ENCODE data around the gene RNF149. TPM values are rescaled to one million over a fixed set of nuclear protein-coding genes. Genes with fewer than 3 reads are reported as not detected.
A peak's percentile ranks its signal among the peaks of the same experiment; 100 is the strongest.

RNF149 gene
- total and polyA plus RNA-seq, 2 experiments from 2014 or later = 38.8 to 47.6 TPM

DNA sequence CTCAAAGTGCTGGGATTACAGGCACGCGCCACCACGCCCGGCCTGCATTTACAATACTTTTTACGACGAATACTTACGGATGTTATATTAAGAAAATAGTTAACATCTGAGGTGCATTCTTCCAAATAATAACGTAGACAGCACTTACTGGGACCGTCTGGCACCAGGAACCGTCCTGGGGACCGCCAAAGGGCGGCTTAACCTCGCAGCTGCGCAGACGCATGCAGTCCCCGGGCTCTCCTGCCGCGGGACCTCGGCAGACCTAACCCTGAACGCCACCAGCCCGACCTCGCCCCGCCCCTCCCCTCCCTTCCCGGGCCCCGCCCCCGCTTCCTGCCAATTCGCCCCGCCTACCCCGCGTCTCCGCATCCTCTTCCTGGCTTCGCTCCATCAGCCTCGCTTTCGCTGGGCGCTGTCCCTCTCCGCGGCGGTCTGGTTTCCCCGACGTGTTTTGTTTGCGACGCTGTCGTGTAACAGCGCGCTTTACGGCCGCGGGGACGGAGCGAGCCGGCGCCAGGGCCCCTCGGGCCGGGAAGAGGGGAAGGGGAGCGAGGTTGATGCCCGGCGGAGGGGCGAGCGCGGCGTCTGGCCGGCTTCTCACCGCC, 56.0 kb downstream of the RNF149 start, which contains the start of gene CNOT11:
TSS of gene CNOT11 (plus strand) at position 479 of the 605 bp plus-strand sequence. CDS start at position 558, 79 bp downstream.
- peaks cover 52% of the 10 kb centered on the region for H3K4me1 Mint-ChIP-seq
- H3K36me3 Mint-ChIP-seq (ENCODE audit: low read depth) = peaks cover 13% of the 10 kb centered on the region
- H3K79me2 ChIP-seq (replicated peaks; ENCODE audit: insufficient read depth) = peaks cover 42% of the 10 kb centered on the region
- peak within 1 kb of the TSS; percentile 90 for H3K27ac Mint-ChIP-seq
- H4K20me1 ChIP-seq (replicated peaks; ENCODE audit: insufficient read depth) = peaks cover 7% of the 10 kb centered on the region; the same call in 1 of the 2 replicates
- H3K27ac ChIP-seq (ENCODE audit: low read depth) = peak within 1 kb of the TSS; percentile 94
- H3K36me3 ChIP-seq (ENCODE audit: insufficient read depth) = 0 out of 2 replicates have a peak, but pooled peaks cover 2% of the 10 kb centered on the region
- H3K9me2 ChIP-seq (ENCODE audit: insufficient read depth) = no peaks in the 10 kb centered on the region
- DNase-seq (ENCODE audit: low spot score) = peak; percentile 100
- H3K27me3 Mint-ChIP-seq (ENCODE audit: insufficient read depth, low read depth, poor library complexity) = peaks cover 10% of the 10 kb centered on the region
- peak within 1 kb of the TSS; percentile 92 for H3K4me3 Mint-ChIP-seq
- no peaks in the 10 kb centered on the region for H3K27me3 ChIP-seq (ENCODE audit: insufficient read depth)
- peak within 1 kb of the TSS; percentile 100 for H3K4me2 ChIP-seq
- TF ChIP-seq, protein P1, sequence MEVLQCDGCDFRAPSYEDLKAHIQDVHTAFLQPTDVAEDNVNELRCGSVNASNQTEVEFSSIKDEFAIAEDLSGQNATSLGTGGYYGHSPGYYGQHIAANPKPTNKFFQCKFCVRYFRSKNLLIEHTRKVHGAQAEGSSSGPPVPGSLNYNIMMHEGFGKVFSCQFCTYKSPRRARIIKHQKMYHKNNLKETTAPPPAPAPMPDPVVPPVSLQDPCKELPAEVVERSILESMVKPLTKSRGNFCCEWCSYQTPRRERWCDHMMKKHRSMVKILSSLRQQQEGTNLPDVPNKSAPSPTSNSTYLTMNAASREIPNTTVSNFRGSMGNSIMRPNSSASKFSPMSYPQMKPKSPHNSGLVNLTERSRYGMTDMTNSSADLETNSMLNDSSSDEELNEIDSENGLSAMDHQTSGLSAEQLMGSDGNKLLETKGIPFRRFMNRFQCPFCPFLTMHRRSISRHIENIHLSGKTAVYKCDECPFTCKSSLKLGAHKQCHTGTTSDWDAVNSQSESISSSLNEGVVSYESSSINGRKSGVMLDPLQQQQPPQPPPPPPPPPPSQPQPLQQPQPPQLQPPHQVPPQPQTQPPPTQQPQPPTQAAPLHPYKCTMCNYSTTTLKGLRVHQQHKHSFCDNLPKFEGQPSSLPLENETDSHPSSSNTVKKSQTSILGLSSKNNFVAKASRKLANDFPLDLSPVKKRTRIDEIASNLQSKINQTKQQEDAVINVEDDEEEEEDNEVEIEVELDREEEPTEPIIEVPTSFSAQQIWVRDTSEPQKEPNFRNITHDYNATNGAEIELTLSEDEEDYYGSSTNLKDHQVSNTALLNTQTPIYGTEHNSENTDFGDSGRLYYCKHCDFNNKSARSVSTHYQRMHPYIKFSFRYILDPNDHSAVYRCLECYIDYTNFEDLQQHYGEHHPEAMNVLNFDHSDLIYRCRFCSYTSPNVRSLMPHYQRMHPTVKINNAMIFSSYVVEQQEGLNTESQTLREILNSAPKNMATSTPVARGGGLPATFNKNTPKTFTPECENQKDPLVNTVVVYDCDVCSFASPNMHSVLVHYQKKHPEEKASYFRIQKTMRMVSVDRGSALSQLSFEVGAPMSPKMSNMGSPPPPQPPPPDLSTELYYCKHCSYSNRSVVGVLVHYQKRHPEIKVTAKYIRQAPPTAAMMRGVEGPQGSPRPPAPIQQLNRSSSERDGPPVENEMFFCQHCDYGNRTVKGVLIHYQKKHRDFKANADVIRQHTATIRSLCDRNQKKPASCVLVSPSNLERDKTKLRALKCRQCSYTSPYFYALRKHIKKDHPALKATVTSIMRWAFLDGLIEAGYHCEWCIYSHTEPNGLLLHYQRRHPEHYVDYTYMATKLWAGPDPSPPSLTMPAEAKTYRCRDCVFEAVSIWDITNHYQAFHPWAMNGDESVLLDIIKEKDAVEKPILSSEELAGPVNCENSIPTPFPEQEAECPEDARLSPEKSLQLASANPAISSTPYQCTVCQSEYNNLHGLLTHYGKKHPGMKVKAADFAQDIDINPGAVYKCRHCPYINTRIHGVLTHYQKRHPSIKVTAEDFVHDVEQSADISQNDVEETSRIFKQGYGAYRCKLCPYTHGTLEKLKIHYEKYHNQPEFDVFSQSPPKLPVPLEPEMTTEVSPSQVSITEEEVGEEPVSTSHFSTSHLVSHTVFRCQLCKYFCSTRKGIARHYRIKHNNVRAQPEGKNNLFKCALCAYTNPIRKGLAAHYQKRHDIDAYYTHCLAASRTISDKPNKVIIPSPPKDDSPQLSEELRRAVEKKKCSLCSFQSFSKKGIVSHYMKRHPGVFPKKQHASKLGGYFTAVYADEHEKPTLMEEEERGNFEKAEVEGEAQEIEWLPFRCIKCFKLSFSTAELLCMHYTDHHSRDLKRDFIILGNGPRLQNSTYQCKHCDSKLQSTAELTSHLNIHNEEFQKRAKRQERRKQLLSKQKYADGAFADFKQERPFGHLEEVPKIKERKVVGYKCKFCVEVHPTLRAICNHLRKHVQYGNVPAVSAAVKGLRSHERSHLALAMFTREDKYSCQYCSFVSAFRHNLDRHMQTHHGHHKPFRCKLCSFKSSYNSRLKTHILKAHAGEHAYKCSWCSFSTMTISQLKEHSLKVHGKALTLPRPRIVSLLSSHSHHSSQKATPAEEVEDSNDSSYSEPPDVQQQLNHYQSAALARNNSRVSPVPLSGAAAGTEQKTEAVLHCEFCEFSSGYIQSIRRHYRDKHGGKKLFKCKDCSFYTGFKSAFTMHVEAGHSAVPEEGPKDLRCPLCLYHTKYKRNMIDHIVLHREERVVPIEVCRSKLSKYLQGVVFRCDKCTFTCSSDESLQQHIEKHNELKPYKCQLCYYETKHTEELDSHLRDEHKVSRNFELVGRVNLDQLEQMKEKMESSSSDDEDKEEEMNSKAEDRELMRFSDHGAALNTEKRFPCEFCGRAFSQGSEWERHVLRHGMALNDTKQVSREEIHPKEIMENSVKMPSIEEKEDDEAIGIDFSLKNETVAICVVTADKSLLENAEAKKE (CRISPR knock-in tag; IDR thresholded peaks at IDR 0.05) = no peak
- no peak for TF ChIP-seq EZH2 (IDR thresholded peaks at IDR 0.05; ENCODE audit: low read depth, unreplicated experiment)
- peak; percentile 95 for TF ChIP-seq POLR2AphosphoS5 (IDR thresholded peaks at IDR 0.05; ENCODE audit: low read depth)
- TF ChIP-seq ZNF114 (CRISPR knock-in tag; IDR thresholded peaks at IDR 0.05) = no peak
- no peak for TF ChIP-seq EZH2phosphoT487 (IDR thresholded peaks at IDR 0.05; ENCODE audit: unreplicated experiment)
- TF ChIP-seq CREB1 (CRISPR knock-in tag; IDR thresholded peaks at IDR 0.05; ENCODE audit: low read depth) = peak; percentile 81
- TF ChIP-seq JUNB (IDR thresholded peaks at IDR 0.05; ENCODE audit: unreplicated experiment) = no peak
- no peak for TF ChIP-seq NANOG (IDR thresholded peaks at IDR 0.05; ENCODE audit: borderline replicate concordance)
- TF ChIP-seq ZNF331 (CRISPR knock-in tag; IDR thresholded peaks at IDR 0.05; ENCODE audit: low read depth) = no peak
- no peak for TF ChIP-seq CTCF (conservative IDR thresholded peaks at IDR 0.05; ENCODE audit: low read depth in 2 of 2)
- TF ChIP-seq REST (IDR thresholded peaks at IDR 0.05; ENCODE audit: unreplicated experiment) = no peak
- TF ChIP-seq STAT1 (IDR thresholded peaks at IDR 0.05; ENCODE audit: unreplicated experiment) = no peak
- peak; percentile 51; the same call in 1 of the 2 replicates for TF ChIP-seq ETS1 (IDR thresholded peaks at IDR 0.05)
- H3K4me3 ChIP-seq = peak within 1 kb of the TSS; percentile 99
- peaks cover 30% of the 10 kb centered on the region for H3K4me1 ChIP-seq (ENCODE audit: insufficient read depth)
- peaks cover 8% of the 10 kb centered on the region; the same call in 1 of the 2 replicates for H3F3A ChIP-seq (replicated peaks; ENCODE audit: low read depth)
- H2AFZ ChIP-seq = peak within 1 kb of the TSS; percentile 60; the same call in 1 of the 2 replicates
- no peaks in the 10 kb centered on the region for H3K9me3 Mint-ChIP-seq
- peak; percentile 79 for ATAC-seq
